Measurements from ENCODE around the gene PICALM. TPM values are rescaled to one million over a fixed set of nuclear protein-coding genes. Genes with fewer than 3 reads are reported as not detected.

Gene PICALM
- total and polyA plus RNA-seq, 2 donors (not counting 3 experiments of a cell fraction or from before 2014, with no cell fraction given), result 181 to 202 TPM

DNA sequence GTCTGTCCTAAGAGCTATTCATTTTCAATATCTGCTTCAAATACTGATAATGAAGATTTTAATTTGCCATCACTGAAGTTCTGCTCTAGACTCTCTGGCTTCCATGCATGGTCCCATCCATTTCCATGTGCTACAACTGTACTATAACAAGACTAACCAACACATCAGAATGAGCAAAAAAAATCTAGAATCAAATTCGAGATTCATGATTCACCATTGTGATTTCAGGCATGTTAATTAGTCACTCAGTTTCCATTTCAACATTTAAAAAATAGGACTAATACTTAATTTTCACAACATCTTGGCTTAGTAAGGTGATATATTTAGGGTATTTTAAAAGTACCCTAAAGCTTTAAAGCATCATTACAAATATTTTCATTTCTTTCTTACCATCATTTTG is 22.8 kb downstream of the PICALM start:
- H3K9me1 ChIP-seq (replicated peaks; ENCODE audit: control insufficient read depth, extremely low read depth, insufficient read depth, low read length), result no peaks in the 10 kb centered on the region
- H3K9me3 ChIP-seq (replicated peaks; ENCODE audit: control insufficient read depth, insufficient read depth, low read length), result no peaks in the 10 kb centered on the region
- BruUV-seq (replicated peaks), result no TSS peak
- H3K4me3 ChIP-seq (replicated peaks in 1 of 3; ENCODE audit: insufficient read depth in 1 of 3, low read depth in 1 of 3, low read length in 3 of 3), result no peak overlapping the region
- dilution Hi-C loops (cut with MboI; ENCODE audit: extremely low pct_ligation_motif_present, low sequenced_read_pairs) (loop anchor here (25.0 kb wide), 1 partner anchor 166 kb away; no protein-coding TSS in a partner anchor), intact Hi-C loops (cut with micrococcal nuclease) (no loop called here)
- DNase-seq (ENCODE audit: low read depth, low spot score) (no peak), FAIRE-seq (peak; percentile 8)
- no peak overlapping the region for H3K9ac ChIP-seq (replicated peaks; ENCODE audit: extremely low read depth, insufficient read depth, low read length)
- peaks cover 20% of the 10 kb centered on the region for H3K4me1 ChIP-seq (ENCODE audit: control insufficient read depth, extremely low read depth, insufficient read depth, low read length)
- H3K27me3 ChIP-seq (ENCODE audit: control insufficient read depth in 2 of 2, insufficient read depth in 2 of 2, low read length in 2 of 2), result no peaks in the 10 kb centered on the region
- peaks cover 25% of the 10 kb centered on the region for H4K20me1 ChIP-seq (replicated peaks; ENCODE audit: control insufficient read depth, extremely low read depth, insufficient read depth, low read length)
- H3K4me2 ChIP-seq (ENCODE audit: insufficient read depth, low read length), result no peak overlapping the region
- TF ChIP-seq POLR2AphosphoS5 (IDR thresholded peaks at IDR 0.05; ENCODE audit: insufficient read depth, low read depth, low read length), result no peak
- no peak for TF ChIP-seq MYC (IDR thresholded peaks at IDR 0.05; ENCODE audit: low read depth, low read length)
- TF ChIP-seq, protein P1, sequence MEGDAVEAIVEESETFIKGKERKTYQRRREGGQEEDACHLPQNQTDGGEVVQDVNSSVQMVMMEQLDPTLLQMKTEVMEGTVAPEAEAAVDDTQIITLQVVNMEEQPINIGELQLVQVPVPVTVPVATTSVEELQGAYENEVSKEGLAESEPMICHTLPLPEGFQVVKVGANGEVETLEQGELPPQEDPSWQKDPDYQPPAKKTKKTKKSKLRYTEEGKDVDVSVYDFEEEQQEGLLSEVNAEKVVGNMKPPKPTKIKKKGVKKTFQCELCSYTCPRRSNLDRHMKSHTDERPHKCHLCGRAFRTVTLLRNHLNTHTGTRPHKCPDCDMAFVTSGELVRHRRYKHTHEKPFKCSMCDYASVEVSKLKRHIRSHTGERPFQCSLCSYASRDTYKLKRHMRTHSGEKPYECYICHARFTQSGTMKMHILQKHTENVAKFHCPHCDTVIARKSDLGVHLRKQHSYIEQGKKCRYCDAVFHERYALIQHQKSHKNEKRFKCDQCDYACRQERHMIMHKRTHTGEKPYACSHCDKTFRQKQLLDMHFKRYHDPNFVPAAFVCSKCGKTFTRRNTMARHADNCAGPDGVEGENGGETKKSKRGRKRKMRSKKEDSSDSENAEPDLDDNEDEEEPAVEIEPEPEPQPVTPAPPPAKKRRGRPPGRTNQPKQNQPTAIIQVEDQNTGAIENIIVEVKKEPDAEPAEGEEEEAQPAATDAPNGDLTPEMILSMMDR (IDR thresholded peaks at IDR 0.05; ENCODE audit: extremely low read depth in 1 of 2, insufficient read depth in 1 of 2, low read depth in 1 of 2, low read length in 2 of 2), result no peak
- no peak for TF ChIP-seq EZH2 (IDR thresholded peaks at IDR 0.05; ENCODE audit: borderline replicate concordance, low read depth, low read length, severe bottlenecking)
- no peak for TF ChIP-seq FOS (IDR thresholded peaks at IDR 0.05; ENCODE audit: borderline replicate concordance, insufficient read depth, low read length)
- TF ChIP-seq, protein P2, sequence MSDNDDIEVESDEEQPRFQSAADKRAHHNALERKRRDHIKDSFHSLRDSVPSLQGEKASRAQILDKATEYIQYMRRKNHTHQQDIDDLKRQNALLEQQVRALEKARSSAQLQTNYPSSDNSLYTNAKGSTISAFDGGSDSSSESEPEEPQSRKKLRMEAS (IDR thresholded peaks at IDR 0.05; ENCODE audit: insufficient read depth, insufficient read length), result no peak
- TF ChIP-seq GATA2 (IDR thresholded peaks at IDR 0.05; ENCODE audit: insufficient read depth, insufficient read length, low read depth, low read length), result no peak
- TF ChIP-seq JUN (IDR thresholded peaks at IDR 0.05; ENCODE audit: borderline replicate concordance, insufficient read depth, insufficient read length, low read depth), result no peak
- no peak for TF ChIP-seq POLR2A (IDR thresholded peaks at IDR 0.05; ENCODE audit: low read depth, low read length)
- H3K36me3 ChIP-seq (ENCODE audit: control insufficient read depth in 2 of 2, extremely low read depth in 1 of 2, insufficient read depth in 2 of 2, low read length in 2 of 2), result no peaks in the 10 kb centered on the region
- ChIA-PET POLR2A (no interaction called here), CTCF (interaction anchor here (1.5 kb wide), 1 partner anchor 147 kb away, joined by 8 read pairs; no protein-coding TSS in a partner anchor)
- H2AFZ ChIP-seq (ENCODE audit: low read depth, low read length), result no peak overlapping the region
- H3K79me2 ChIP-seq (ENCODE audit: control insufficient read depth, insufficient read depth, low read length), result peaks cover 96% of the 10 kb centered on the region
- no peak overlapping the region for H3K27ac ChIP-seq (ENCODE audit: insufficient read depth, low read depth, low read length)

All from endothelial cell of umbilical vein (primary cell).